Posterior vena cava (tissue), 2 donors: ENCODE data around the gene PIK3C2A. TPM values are rescaled to one million over a fixed set of nuclear protein-coding genes. Genes with fewer than 3 reads are reported as not detected.

Source experiments
- DNase-seq: peaks from one replicate; pipeline ENCODE4 v3.0.0-alpha.2; 2020; ENCODE audit warnings: low spot score
- intact Hi-C, 2 donors: fragments of 100-400 bp; cut with DNase I; formaldehyde crosslinking; loops; one replicate each; pipeline versions ENCODE4 v1.14.1 to v1.14.2; 2022 to 2023
- total RNA-seq, 2 donors: library from RNA; stranded (reverse); fragmentation: NEBNext Ultra II Directional; extraction: Animal tissue kit (Norgen Biotek cat#: 25700); gene quantifications; one replicate each; pipeline ENCODE4 v1.2.1, GENCODE V29; 2021
- donor health status: DM: yes; HTN: yes; CAD: no.
- donor health status: DM: yes; HTN: yes; CAD: no.

The PIK3C2A gene
- total RNA-seq, 2 donors from 2014 or later: 75.9 to 82.0 TPM

DNA sequence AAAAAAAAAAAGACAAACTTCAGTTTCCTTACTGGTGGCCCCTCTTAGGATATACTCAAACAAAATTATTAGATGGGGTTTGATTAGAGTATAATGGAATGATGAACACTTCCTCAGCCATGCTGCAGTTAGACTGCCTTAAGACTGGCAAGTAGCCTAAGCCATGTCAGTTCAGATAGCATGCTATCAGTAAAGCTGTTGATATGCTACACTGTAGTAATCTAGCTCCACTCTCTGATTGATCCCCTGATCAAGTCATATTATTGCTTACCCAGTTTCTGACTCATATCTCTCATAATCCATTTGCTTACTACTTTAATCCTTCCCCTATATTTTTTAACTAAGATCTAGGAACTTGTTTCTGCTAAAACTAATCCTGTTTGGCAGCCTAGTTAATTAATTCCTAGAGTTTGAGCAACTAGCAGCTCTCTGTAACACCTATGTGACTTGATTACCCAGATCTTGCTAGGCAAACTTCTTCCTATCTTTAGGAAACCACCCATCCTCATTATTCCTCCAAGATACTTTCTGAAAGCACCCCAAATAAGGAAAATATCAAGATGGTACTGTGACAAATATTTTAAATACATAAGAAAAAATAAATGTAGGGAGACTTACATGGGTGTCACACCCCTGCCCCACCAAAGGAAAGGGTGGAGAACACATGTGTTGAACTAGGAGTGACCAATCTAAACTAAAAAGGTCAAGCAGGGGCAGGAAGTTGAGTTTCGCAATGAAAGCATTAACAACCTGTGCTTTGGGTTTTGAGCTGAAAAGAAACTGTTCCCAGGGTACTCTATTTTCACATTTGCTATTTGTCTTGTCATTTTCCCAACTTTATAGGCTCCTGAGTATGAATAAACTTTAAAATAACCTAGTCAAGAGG is 43.2 kb downstream of the PIK3C2A start:
- intact Hi-C loops: no loop called here
- no peak for DNase-seq

GRCh38 chr11:17163736-17164135 is 44.0 kb downstream of the PIK3C2A start:
- intact Hi-C loops: no loop called here
- no peak for DNase-seq

DNA sequence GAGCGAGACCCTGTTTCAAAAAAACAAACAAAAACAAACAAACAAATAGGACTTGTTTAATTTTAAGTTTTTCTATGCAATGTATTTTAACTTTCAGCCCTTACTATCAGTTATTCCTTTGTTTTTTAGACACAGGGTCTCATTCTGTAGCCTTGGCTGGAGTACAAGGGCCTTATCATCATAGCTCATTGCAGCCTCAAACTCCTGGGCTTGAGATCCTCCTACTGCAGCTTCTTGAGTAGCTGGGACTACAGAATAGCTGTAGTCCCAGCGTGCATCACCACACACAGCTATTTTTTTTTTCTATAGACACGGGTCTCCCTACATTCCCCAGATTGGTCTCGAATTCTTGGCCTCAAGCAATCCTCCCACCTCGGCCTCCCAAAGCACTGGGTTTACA is 44.5 kb downstream of the PIK3C2A start:
- intact Hi-C loops: no loop called here
- no peak for DNase-seq

GRCh38 chr11:17162376-17162775 is 45.4 kb downstream of the PIK3C2A start:
- no peak for DNase-seq
- intact Hi-C loops: no loop called here

- intact Hi-C loops: no loop called here
These were observed 46.3 kb downstream of the PIK3C2A start for GRCh38 chr11:17161515-17161914.

DNA sequence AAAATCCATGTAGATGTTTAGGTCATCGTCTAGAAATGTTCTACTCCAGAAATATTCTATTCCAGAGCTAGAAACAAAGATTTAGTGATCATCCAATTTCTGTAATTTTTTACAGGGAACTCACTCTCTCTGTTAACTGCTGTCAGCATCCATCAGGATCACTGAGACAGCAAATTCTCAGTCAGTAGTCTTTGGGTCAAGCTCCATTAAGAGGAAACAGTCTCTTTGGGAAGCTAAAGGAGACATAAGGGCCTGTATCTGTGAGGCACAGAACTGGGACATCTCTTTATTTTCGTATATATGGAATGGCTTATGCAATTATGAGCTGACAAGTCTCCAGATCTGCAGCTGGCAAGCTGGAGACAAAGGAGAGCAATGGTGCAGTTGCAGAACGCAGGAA is 48.3 kb downstream of the PIK3C2A start:
- no peak for DNase-seq
- intact Hi-C loops: no loop called here

More at GRCh38 chr11:17161515-17161914, 46.3 kb downstream of the PIK3C2A start:
- no peak for DNase-seq

Other genes with a start within 250 kb of the PIK3C2A start
- gene PLEKHA7, start 193.6 kb downstream of the PIK3C2A start, total RNA-seq: 10 to 100 TPM in 1 of 2 donors, 1 to 10 TPM in 1; 9.0 to 10.7 TPM
- gene RPS13, start 130.3 kb downstream of the PIK3C2A start, total RNA-seq: 100 to 1,000 TPM; 772 to 813 TPM
- 100 to 1,000 TPM; 151 to 162 TPM for gene NUCB2, start 68.8 kb upstream of the PIK3C2A start, total RNA-seq
- gene NCR3LG1, start 143.8 kb upstream of the PIK3C2A start, total RNA-seq: 1 to 10 TPM; 2.5 to 2.9 TPM
- 1 to 10 TPM in 1 of 2 donors, under 1 TPM in 1; 0.56 to 1.3 TPM for gene KCNJ11, start 180.7 kb upstream of the PIK3C2A start, total RNA-seq